Smooth muscle cell (in vitro differentiated cells): Measurements from ENCODE around the gene LRRD1. TPM values are rescaled to one million over a fixed set of nuclear protein-coding genes. Genes with fewer than 3 reads are reported as not detected.
"Not testable (repeated sequence)": the region's sequence is repeated elsewhere in the genome, so short reads cannot be mapped to it uniquely, and the experiment has no call there.

Experiments
- DNase-seq: peaks from one replicate; lab custom pipeline; 2025; ENCODE audit not compliant: unreplicated experiment; lab: John Stamatoyannopoulos, UW
- H2AFZ ChIP-seq: fragments of 200-600 bp; sonication (generic); 2 replicates; pipeline ENCODE4 v1.6.0; 2016; ENCODE audit warnings: antibody characterized with exemption, low read depth, mild to moderate bottlenecking
- H3F3A ChIP-seq: fragments of 200-600 bp; sonication (generic); 2 replicates; pipeline ENCODE4 v1.6.0; 2017; ENCODE audit warnings: antibody characterized with exemption, low read depth
- H3K27ac ChIP-seq: fragments of 200-600 bp; sonication (generic); 2 replicates; pipeline ENCODE4 v1.5.1; 2016; ENCODE audit warnings: low read depth, mild to moderate bottlenecking
- H3K27me3 ChIP-seq: fragments of 200-600 bp; sonication (generic); 2 replicates; pipeline ENCODE4 v1.6.1; 2016; ENCODE audit warnings: low read depth, mild to moderate bottlenecking
- H3K36me3 ChIP-seq: fragments of 200-600 bp; sonication (generic); 2 replicates; pipeline ENCODE4 v1.5.1; 2016; ENCODE audit warnings: low read depth
- H3K4me1 ChIP-seq: fragments of 200-600 bp; sonication (generic); 2 replicates; pipeline ENCODE4 v1.5.1; 2016; ENCODE audit warnings: low read depth
- H3K4me2 ChIP-seq: fragments of 200-600 bp; sonication (generic); 2 replicates; pipeline ENCODE4 v1.6.0; 2016; ENCODE audit warnings: mild to moderate bottlenecking
- H3K4me3 ChIP-seq: fragments of 200-600 bp; sonication (generic); 2 replicates; pipeline ENCODE4 v1.5.1; 2016; ENCODE audit warnings: mild to moderate bottlenecking
- H3K79me2 ChIP-seq: fragments of 200-600 bp; sonication (generic); 2 replicates; pipeline ENCODE4 v1.6.0; 2016; ENCODE audit warnings: low read depth, mild to moderate bottlenecking
- H3K9ac ChIP-seq: fragments of 200-600 bp; sonication (generic); 2 replicates; pipeline ENCODE4 v1.6.0; 2016; ENCODE audit warnings: low read depth
- H3K9me3 ChIP-seq: fragments of 200-600 bp; sonication (generic); replicated peaks from 2 replicates; pipeline ENCODE4 v1.5.1; 2016; ENCODE audit warnings: low read depth
- H4K20me1 ChIP-seq: fragments of 200-600 bp; sonication (generic); 2 replicates; pipeline ENCODE4 v1.6.0; 2016; ENCODE audit warnings: low read depth
- WGBS: methylation state at CpG from one replicate; pipeline ENCODE4 v1.1.7; 2016; ENCODE audit warnings: low lambda C conversion rate; 5-methylcytosine and 5-hydroxymethylcytosine counted together
- polyA plus RNA-seq: library from polyadenylated mRNA; unstranded; fragments of >200 nt; fragmentation: Nextera tagmentation; extraction: Ambion mirVana; gene quantifications from 2 replicates; pipeline ENCODE4 v1.2.1, GENCODE V29; 2016
- total RNA-seq: library from RNA; depleted of rRNA; stranded (reverse); fragments of >200 nt; gene quantifications from 2 replicates; pipeline ENCODE4 v1.2.3, GENCODE V29; 2014
- TF ChIP-seq, protein P1 (sequence below): fragments of 200-600 bp; sonication (generic); IDR thresholded peaks from 2 replicates; pipeline ENCODE4 v1.5.1; 2017; ENCODE audit warnings: borderline replicate concordance, mild to moderate bottlenecking, antibody characterized with exemption; ENCODE audit not compliant: insufficient read depth, poor library complexity, severe bottlenecking

The LRRD1 gene
- total and polyA plus RNA-seq, 2 experiments from 2014 or later, result 0.09 TPM; not detected in 1

DNA sequence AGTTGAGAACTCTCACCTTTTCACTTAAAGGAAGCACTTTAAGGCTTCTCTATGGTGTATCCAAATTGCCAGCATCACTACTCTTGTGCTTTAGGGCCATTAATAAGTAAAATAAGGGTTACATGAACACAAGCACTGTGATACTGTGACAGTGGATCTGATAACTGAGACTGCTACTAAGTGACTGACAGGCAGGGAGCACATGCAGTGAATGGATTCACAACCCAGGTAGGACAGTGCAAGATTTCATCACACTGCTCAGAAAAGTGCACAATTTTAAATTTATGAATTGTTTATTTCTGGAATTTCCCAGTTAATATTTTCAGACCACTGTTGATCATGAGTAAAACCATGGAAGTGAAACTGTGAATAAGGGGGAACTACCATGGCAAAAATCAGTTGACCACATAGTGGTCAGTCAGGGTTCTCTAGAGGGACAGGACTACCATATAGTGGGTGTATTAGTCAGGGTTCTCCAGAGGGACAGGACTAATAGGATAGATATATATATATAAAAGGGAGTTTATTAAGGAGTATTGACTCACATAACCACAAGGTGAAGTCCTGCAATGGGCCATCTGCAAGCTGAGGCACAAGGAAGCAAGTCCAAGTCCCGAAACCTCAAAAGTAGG lies 23.7 kb downstream of the LRRD1 start:
- TF ChIP-seq, protein P1, sequence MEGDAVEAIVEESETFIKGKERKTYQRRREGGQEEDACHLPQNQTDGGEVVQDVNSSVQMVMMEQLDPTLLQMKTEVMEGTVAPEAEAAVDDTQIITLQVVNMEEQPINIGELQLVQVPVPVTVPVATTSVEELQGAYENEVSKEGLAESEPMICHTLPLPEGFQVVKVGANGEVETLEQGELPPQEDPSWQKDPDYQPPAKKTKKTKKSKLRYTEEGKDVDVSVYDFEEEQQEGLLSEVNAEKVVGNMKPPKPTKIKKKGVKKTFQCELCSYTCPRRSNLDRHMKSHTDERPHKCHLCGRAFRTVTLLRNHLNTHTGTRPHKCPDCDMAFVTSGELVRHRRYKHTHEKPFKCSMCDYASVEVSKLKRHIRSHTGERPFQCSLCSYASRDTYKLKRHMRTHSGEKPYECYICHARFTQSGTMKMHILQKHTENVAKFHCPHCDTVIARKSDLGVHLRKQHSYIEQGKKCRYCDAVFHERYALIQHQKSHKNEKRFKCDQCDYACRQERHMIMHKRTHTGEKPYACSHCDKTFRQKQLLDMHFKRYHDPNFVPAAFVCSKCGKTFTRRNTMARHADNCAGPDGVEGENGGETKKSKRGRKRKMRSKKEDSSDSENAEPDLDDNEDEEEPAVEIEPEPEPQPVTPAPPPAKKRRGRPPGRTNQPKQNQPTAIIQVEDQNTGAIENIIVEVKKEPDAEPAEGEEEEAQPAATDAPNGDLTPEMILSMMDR, result no peak
- no peaks in the 10 kb centered on the region for H3K79me2 ChIP-seq
- 100% methylated on average over 1 of the region's 1 CpG for WGBS

DNA sequence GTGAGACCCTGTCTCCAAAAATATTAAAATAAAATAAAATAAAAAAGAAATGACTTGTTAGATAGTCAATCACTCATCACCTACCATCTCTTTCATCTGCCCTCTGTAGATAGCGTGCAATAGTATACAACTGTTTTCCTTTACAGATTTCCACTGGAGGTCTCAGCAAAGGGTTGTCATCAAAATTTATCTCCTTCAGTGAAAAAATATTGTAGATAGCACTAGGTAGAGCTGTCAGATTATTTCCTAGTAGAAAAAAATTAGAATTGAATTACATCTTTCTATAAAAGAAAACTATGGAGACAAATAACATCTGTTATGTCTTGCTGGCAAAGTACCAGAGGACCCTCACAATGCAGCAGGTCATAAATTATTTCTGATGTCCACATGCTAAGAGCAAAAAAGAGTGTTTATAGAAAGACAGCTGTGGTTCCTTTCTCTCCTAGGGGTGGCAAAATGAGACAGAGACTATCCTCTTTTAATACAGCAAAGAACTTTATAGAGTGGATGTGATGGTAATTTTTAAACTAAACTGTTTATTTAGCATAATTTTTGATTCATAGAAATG lies 28.4 kb downstream of the LRRD1 start:
- TF ChIP-seq, protein P1, result no peak
- no peak overlapping the region for H3K27ac ChIP-seq
- no peaks in the 10 kb centered on the region for H3K36me3 ChIP-seq
- no peaks in the 10 kb centered on the region for H3K4me1 ChIP-seq
- no peak overlapping the region for H2AFZ ChIP-seq
- H4K20me1 ChIP-seq, result no peaks in the 10 kb centered on the region
- no peak for DNase-seq
- H3K79me2 ChIP-seq, result no peaks in the 10 kb centered on the region
- no peak overlapping the region for H3K4me3 ChIP-seq
- no peak overlapping the region for H3K9ac ChIP-seq
- H3F3A ChIP-seq, result no peaks in the 10 kb centered on the region
- 81% methylated on average over 1 of the region's 1 CpG for WGBS
- no peak overlapping the region for H3K4me2 ChIP-seq
- no peaks in the 10 kb centered on the region for H3K27me3 ChIP-seq
- no peaks in the 10 kb centered on the region for H3K9me3 ChIP-seq

More for the DNA sequence above, 23.7 kb downstream of the LRRD1 start:
- Histone ChIP-seq H3K27me3 (no peaks in the 10 kb centered on the region), H3F3A (no peaks in the 10 kb centered on the region), H3K4me2 (no peak overlapping the region), H3K9ac (no peak overlapping the region), H2AFZ (no peak overlapping the region), H3K27ac (no peak overlapping the region), H3K9me3 (no peaks in the 10 kb centered on the region), H3K4me1 (no peaks in the 10 kb centered on the region), H3K36me3 (no peaks in the 10 kb centered on the region), H4K20me1 (no peaks in the 10 kb centered on the region), H3K4me3 (no peak overlapping the region)
- no peak for DNase-seq

DNA sequence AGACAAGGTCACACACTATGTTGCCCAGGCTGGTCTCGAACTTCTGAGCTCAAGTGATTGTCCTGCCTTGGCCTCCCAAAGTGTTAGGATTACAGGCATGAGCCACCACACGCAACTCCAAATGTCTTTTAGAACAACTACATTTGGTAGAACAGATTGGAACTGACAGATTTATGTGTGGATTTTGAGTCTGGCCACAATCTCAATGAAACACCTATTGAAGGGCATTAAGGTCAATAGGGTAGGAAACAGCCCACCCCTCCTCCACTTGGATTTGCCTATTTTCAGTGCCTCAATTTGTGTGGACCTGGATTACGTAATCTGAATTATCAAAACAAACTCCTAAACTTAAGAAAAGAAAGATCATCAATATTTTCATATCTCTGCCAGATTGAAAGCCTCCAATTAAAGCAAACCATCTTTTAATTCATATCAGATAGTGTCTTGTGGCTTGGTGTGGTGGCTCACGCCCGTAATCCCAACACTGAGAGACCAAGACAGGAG lies 29.2 kb downstream of the LRRD1 start:
- Histone ChIP-seq H4K20me1 (no peaks in the 10 kb centered on the region), H3K27me3 (no peaks in the 10 kb centered on the region), H3K9me3 (no peaks in the 10 kb centered on the region), H3K4me3 (no peak overlapping the region), H2AFZ (no peak overlapping the region), H3K9ac (no peak overlapping the region), H3K79me2 (no peaks in the 10 kb centered on the region), H3K27ac (no peak overlapping the region), H3F3A (no peaks in the 10 kb centered on the region), H3K36me3 (no peaks in the 10 kb centered on the region), H3K4me2 (no peak overlapping the region), H3K4me1 (no peaks in the 10 kb centered on the region)
- DNase-seq, result no peak
- TF ChIP-seq, protein P1, result no peak
- WGBS, result 94% methylated on average over 5 of the region's 5 CpGs

DNA sequence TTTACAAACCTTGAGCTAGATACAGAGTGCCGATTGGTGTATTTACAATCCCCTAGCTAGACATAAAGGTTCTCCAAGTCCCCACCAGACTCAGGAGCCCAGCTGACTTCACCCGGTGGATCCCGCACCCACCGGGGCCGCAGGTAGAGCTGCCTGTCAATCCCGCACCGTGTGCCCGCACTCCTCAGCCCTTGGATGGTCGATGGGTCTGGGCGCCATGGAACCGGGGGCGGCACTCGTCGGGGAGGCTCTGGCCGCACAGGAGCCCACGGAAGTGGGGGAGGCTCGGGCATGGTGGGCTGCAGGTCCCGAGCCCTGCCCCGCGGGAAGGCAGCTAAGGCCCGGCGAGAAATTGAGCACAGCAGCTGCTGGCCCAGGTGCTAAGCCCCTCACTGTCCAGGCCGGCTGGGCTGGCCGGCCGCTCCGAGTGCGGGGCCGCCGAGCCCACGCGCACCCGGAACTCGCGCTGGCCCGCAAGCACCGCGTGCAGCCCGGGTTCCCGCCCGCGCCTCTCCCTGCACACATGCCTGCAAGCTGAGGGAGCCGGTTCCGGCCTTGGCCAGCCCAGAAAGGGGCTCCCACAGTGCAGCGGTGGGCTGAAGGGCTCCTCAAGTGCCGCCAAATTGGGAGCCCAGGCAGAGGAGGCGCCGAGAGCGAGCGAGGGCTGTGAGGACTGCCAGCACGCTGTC lies 35.6 kb downstream of the LRRD1 start:
- H3K4me2 ChIP-seq, H3K27ac ChIP-seq, H3F3A ChIP-seq, H4K20me1 ChIP-seq, H2AFZ ChIP-seq, H3K9me3 ChIP-seq, H3K4me1 ChIP-seq, H3K4me3 ChIP-seq, DNase-seq, H3K36me3 ChIP-seq, H3K79me2 ChIP-seq, H3K9ac ChIP-seq, H3K27me3 ChIP-seq: not testable (repeated sequence)
- WGBS, result 95% methylated on average over 41 of the region's 50 CpGs

DNA sequence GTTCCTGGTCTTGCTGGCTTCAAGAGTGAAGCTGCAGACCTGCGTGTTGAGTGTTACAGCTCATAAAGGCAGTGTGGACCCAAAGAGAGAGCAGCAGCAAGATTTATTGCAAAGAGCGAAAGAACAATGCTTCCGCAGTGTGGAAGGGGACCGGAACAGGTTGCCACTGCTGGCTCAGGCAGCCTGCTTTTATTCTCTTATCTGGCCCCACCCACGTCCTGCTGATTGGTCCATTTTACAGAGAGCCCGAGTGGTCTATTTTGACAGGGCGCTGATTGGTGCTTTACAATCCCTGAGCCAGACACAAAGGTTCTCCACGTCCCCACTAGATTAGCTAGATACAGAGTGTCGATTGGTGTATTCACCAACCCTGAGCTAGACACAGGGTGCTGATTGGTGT lies 36.2 kb downstream of the LRRD1 start:
- DNase-seq, H3K9ac ChIP-seq, H3K9me3 ChIP-seq, H3K36me3 ChIP-seq, H3K27ac ChIP-seq, H3K4me3 ChIP-seq, H3K4me2 ChIP-seq, H3K4me1 ChIP-seq, H2AFZ ChIP-seq, H3K27me3 ChIP-seq, H3K79me2 ChIP-seq, H3F3A ChIP-seq, H4K20me1 ChIP-seq: not testable (repeated sequence)
- 97% methylated on average over 9 of the region's 9 CpGs for WGBS
